H1 (cell line): ENCODE measurements around the gene DSE. TPM values are rescaled to one million over a fixed set of nuclear protein-coding genes. Genes with fewer than 3 reads are reported as not detected.

Experiments
- JUN ChIP-seq: IDR thresholded peaks from 2 replicates; pipeline ENCODE4 v1.6.1; 2011; ENCODE audit warnings: low read depth, mild to moderate bottlenecking, improper control_type of control experiment, low read length
- SIX5 ChIP-seq: IDR thresholded peaks from 2 replicates; pipeline ENCODE4 v1.6.1; 2011; ENCODE audit warnings: mild to moderate bottlenecking, low read depth, low read length
- SP1 ChIP-seq: IDR thresholded peaks from 2 replicates; pipeline ENCODE4 v1.6.1; 2011; ENCODE audit warnings: low read depth, low read length
- SP4 ChIP-seq: IDR thresholded peaks from 2 replicates; pipeline ENCODE4 v1.6.1; 2012; ENCODE audit warnings: low read length, inconsistent platforms
- polyA plus RNA-seq, 7 experiments: library from polyadenylated mRNA; depleted of rRNA in 3 of 7; stranded (reverse) in 5 of 7; unstranded in 2 of 7; fragments of >200 nt in 5 of 7; fragments of 200-250 nt in 2 of 7; gene quantifications; 1 replicate in 5 of 7; 2 replicates in 1 of 7; 4 replicates in 1 of 7; pipeline versions ENCODE4 v1.2.1 to v1.2.3, GENCODE V29; 2011 to 2013; ENCODE audit warnings: missing spikeins in 2 of 7, mixed read lengths in 2 of 7
- total RNA-seq: library from RNA; stranded (reverse); fragmentation: NEBNext Ultra II Directional; extraction: Animal tissue kit (Norgen Biotek cat#: 25700); gene quantifications from 2 replicates; pipeline ENCODE4 v1.2.1, GENCODE V29; 2021
- TF ChIP-seq, protein P1 (sequence below): fragments of 300-600 bp; sonication (generic); IDR thresholded peaks from 2 replicates; pipeline ENCODE4 v1.7.1; 2012; ENCODE audit warnings: low read length, moderate library complexity, mild to moderate bottlenecking, inconsistent platforms; ENCODE audit not compliant: insufficient replicate concordance

DSE gene
- total and polyA plus RNA-seq, 2 of the 8 experiments (the other 6 are each of a cell fraction or from before 2014, with no cell fraction given), result 32.5 to 94.4 TPM

- TF ChIP-seq, protein P1, sequence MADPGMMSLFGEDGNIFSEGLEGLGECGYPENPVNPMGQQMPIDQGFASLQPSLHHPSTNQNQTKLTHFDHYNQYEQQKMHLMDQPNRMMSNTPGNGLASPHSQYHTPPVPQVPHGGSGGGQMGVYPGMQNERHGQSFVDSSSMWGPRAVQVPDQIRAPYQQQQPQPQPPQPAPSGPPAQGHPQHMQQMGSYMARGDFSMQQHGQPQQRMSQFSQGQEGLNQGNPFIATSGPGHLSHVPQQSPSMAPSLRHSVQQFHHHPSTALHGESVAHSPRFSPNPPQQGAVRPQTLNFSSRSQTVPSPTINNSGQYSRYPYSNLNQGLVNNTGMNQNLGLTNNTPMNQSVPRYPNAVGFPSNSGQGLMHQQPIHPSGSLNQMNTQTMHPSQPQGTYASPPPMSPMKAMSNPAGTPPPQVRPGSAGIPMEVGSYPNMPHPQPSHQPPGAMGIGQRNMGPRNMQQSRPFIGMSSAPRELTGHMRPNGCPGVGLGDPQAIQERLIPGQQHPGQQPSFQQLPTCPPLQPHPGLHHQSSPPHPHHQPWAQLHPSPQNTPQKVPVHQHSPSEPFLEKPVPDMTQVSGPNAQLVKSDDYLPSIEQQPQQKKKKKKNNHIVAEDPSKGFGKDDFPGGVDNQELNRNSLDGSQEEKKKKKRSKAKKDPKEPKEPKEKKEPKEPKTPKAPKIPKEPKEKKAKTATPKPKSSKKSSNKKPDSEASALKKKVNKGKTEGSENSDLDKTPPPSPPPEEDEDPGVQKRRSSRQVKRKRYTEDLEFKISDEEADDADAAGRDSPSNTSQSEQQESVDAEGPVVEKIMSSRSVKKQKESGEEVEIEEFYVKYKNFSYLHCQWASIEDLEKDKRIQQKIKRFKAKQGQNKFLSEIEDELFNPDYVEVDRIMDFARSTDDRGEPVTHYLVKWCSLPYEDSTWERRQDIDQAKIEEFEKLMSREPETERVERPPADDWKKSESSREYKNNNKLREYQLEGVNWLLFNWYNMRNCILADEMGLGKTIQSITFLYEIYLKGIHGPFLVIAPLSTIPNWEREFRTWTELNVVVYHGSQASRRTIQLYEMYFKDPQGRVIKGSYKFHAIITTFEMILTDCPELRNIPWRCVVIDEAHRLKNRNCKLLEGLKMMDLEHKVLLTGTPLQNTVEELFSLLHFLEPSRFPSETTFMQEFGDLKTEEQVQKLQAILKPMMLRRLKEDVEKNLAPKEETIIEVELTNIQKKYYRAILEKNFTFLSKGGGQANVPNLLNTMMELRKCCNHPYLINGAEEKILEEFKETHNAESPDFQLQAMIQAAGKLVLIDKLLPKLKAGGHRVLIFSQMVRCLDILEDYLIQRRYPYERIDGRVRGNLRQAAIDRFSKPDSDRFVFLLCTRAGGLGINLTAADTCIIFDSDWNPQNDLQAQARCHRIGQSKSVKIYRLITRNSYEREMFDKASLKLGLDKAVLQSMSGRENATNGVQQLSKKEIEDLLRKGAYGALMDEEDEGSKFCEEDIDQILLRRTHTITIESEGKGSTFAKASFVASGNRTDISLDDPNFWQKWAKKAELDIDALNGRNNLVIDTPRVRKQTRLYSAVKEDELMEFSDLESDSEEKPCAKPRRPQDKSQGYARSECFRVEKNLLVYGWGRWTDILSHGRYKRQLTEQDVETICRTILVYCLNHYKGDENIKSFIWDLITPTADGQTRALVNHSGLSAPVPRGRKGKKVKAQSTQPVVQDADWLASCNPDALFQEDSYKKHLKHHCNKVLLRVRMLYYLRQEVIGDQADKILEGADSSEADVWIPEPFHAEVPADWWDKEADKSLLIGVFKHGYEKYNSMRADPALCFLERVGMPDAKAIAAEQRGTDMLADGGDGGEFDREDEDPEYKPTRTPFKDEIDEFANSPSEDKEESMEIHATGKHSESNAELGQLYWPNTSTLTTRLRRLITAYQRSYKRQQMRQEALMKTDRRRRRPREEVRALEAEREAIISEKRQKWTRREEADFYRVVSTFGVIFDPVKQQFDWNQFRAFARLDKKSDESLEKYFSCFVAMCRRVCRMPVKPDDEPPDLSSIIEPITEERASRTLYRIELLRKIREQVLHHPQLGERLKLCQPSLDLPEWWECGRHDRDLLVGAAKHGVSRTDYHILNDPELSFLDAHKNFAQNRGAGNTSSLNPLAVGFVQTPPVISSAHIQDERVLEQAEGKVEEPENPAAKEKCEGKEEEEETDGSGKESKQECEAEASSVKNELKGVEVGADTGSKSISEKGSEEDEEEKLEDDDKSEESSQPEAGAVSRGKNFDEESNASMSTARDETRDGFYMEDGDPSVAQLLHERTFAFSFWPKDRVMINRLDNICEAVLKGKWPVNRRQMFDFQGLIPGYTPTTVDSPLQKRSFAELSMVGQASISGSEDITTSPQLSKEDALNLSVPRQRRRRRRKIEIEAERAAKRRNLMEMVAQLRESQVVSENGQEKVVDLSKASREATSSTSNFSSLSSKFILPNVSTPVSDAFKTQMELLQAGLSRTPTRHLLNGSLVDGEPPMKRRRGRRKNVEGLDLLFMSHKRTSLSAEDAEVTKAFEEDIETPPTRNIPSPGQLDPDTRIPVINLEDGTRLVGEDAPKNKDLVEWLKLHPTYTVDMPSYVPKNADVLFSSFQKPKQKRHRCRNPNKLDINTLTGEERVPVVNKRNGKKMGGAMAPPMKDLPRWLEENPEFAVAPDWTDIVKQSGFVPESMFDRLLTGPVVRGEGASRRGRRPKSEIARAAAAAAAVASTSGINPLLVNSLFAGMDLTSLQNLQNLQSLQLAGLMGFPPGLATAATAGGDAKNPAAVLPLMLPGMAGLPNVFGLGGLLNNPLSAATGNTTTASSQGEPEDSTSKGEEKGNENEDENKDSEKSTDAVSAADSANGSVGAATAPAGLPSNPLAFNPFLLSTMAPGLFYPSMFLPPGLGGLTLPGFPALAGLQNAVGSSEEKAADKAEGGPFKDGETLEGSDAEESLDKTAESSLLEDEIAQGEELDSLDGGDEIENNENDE, result no peak
- no peak for TF ChIP-seq SP4
- TF ChIP-seq JUN, result no peak
- no peak for TF ChIP-seq SP1
- no peak for TF ChIP-seq SIX5
These were observed 46.9 kb downstream of the DSE start (continued) for GRCh38 chr6:116417661-116418060.
